WTC11 (cell line): Measurements from ENCODE around the gene CPNE8. TPM values are rescaled to one million over a fixed set of nuclear protein-coding genes. Genes with fewer than 3 reads are reported as not detected.

Experiments used
- ATAC-seq: fragments of 200-7000 bp; cut with Tn5 transposase; 2 replicates; pipeline ENCODE4 v1.10.0; 2021; ENCODE audit warnings: mild to moderate bottlenecking, moderate library complexity
- CTCF ChIA-PET: fragments of 300-600 bp; sonication (Branson Sonifier 250); formaldehyde crosslinking; loops from one replicate; lab custom pipeline; 2021; ENCODE audit warnings: antibody characterized with exemption; lab: Charles Lee
- POLR2A ChIA-PET: fragments of 350-600 bp; sonication (Branson Sonifier 250); formaldehyde crosslinking; loops from one replicate; lab custom pipeline; 2021; ENCODE audit warnings: antibody characterized with exemption; lab: Charles Lee
- DNase-seq: peaks from one replicate; pipeline ENCODE4 v3.0.0; 2021; ENCODE audit warnings: low spot score
- H3K27ac Mint-ChIP-seq: 2 replicates; pipeline ENCODE4 v1.8.0; 2021; ENCODE audit warnings: mixed read lengths
- H3K27me3 Mint-ChIP-seq: 2 replicates; pipeline ENCODE4 v1.8.0; 2021; ENCODE audit warnings: low read depth, mild to moderate bottlenecking, moderate library complexity, mixed read lengths
- H3K36me3 Mint-ChIP-seq: 2 replicates; pipeline ENCODE4 v1.8.0; 2021; ENCODE audit warnings: mixed read lengths
- H3K4me1 Mint-ChIP-seq: 2 replicates; pipeline ENCODE4 v1.8.0; 2022; ENCODE audit warnings: mixed read lengths
- H3K4me3 Mint-ChIP-seq: 2 replicates; pipeline ENCODE4 v1.8.0; 2021; ENCODE audit warnings: mild to moderate bottlenecking, moderate library complexity, mixed read lengths
- H3K9me3 Mint-ChIP-seq: 2 replicates; pipeline ENCODE4 v1.8.0; 2021; ENCODE audit warnings: mixed read lengths
- ARID4B ChIP-seq: sonication (generic); formaldehyde crosslinking; IDR thresholded peaks from 2 replicates; pipeline ENCODE4 v1.8.0; 2023; ENCODE audit warnings: missing genetic modification reagents, mild to moderate bottlenecking, borderline replicate concordance
- ATF2 ChIP-seq: sonication (generic); formaldehyde crosslinking; IDR thresholded peaks from 2 replicates; pipeline ENCODE4 v1.8.1; 2022; ENCODE audit warnings: low read depth, missing genetic modification reagents, borderline replicate concordance
- ATF3 ChIP-seq: sonication (generic); formaldehyde crosslinking; conservative IDR thresholded peaks from 2 replicates; pipeline ENCODE4 v1.8.1; 2022; ENCODE audit warnings: mild to moderate bottlenecking, missing genetic modification reagents
- CBFB ChIP-seq: sonication (generic); formaldehyde crosslinking; IDR thresholded peaks from 2 replicates; pipeline ENCODE4 v1.8.1; 2022; ENCODE audit warnings: mild to moderate bottlenecking, low read depth, missing genetic modification reagents
- CDX4 ChIP-seq: fragments of 250-450 bp; sonication (Bioruptor Pico); IDR thresholded peaks from 2 replicates; pipeline ENCODE4 v1.9.0; 2021; ENCODE audit warnings: moderate library complexity, mild to moderate bottlenecking, inconsistent platforms, borderline replicate concordance
- CREM ChIP-seq: sonication (generic); formaldehyde crosslinking; IDR thresholded peaks from 2 replicates; pipeline ENCODE4 v1.8.1; 2022; ENCODE audit warnings: mild to moderate bottlenecking, missing genetic modification reagents, moderate library complexity
- E2F4 ChIP-seq: sonication (generic); formaldehyde crosslinking; IDR thresholded peaks from 2 replicates; pipeline ENCODE4 v1.8.1; 2022; ENCODE audit warnings: low read depth, mild to moderate bottlenecking, moderate library complexity, missing genetic modification reagents, borderline replicate concordance
- E2F5 ChIP-seq: sonication (generic); formaldehyde crosslinking; IDR thresholded peaks from 2 replicates; pipeline ENCODE4 v1.8.1; 2022; ENCODE audit warnings: mild to moderate bottlenecking, moderate library complexity, missing genetic modification reagents
- ESRRA ChIP-seq: sonication (generic); formaldehyde crosslinking; IDR thresholded peaks from 2 replicates; pipeline ENCODE4 v1.8.1; 2022; ENCODE audit warnings: mild to moderate bottlenecking, missing genetic modification reagents, borderline replicate concordance
- GABPB1 ChIP-seq: sonication (generic); formaldehyde crosslinking; IDR thresholded peaks from 2 replicates; pipeline ENCODE4 v1.8.1; 2023; ENCODE audit warnings: mild to moderate bottlenecking, missing genetic modification reagents
- GTF2I ChIP-seq: fragments of 250-450 bp; sonication (Bioruptor Pico); conservative IDR thresholded peaks from 2 replicates; pipeline ENCODE4 v1.4.0; 2021; ENCODE audit warnings: mild to moderate bottlenecking
- IRF2 ChIP-seq: sonication (generic); formaldehyde crosslinking; IDR thresholded peaks from 2 replicates; pipeline ENCODE4 v1.8.0; 2022; ENCODE audit warnings: low read depth, missing genetic modification reagents, borderline replicate concordance
- MLX ChIP-seq: sonication (generic); formaldehyde crosslinking; IDR thresholded peaks from 2 replicates; pipeline ENCODE4 v1.8.1; 2023; ENCODE audit warnings: mild to moderate bottlenecking, missing genetic modification reagents, moderate library complexity
- MXD4 ChIP-seq: fragments of 250-450 bp; sonication (Bioruptor Pico); IDR thresholded peaks from 2 replicates; pipeline ENCODE4 v1.8.0; 2021; ENCODE audit warnings: mild to moderate bottlenecking, moderate library complexity, borderline replicate concordance
- MYBL2 ChIP-seq: sonication (generic); formaldehyde crosslinking; IDR thresholded peaks from 2 replicates; pipeline ENCODE4 v1.8.1; 2023; ENCODE audit warnings: mild to moderate bottlenecking, moderate library complexity, missing genetic modification reagents
- NR1H2 ChIP-seq: sonication (generic); formaldehyde crosslinking; IDR thresholded peaks from 2 replicates; pipeline ENCODE4 v1.9.0; 2021; ENCODE audit warnings: mild to moderate bottlenecking, moderate library complexity, missing genetic modification reagents
- NR3C1 ChIP-seq: sonication (generic); formaldehyde crosslinking; conservative IDR thresholded peaks from 2 replicates; pipeline ENCODE4 v1.8.1; 2023; ENCODE audit warnings: low read depth, mild to moderate bottlenecking, missing genetic modification reagents
- PREB ChIP-seq: sonication (generic); formaldehyde crosslinking; IDR thresholded peaks from 2 replicates; pipeline ENCODE4 v1.8.1; 2022; ENCODE audit warnings: mild to moderate bottlenecking, missing genetic modification reagents, moderate library complexity, borderline replicate concordance
- PRRX2 ChIP-seq: fragments of 250-450 bp; sonication (Bioruptor Pico); IDR thresholded peaks from 2 replicates; pipeline ENCODE4 v1.8.0; 2021; ENCODE audit warnings: mild to moderate bottlenecking
- RELA ChIP-seq: sonication (generic); formaldehyde crosslinking; IDR thresholded peaks from 2 replicates; pipeline ENCODE4 v1.8.1; 2022; ENCODE audit warnings: missing genetic modification reagents, mild to moderate bottlenecking, borderline replicate concordance
- TEAD4 ChIP-seq: sonication (generic); formaldehyde crosslinking; IDR thresholded peaks from 2 replicates; pipeline ENCODE4 v1.8.0; 2022; ENCODE audit warnings: mild to moderate bottlenecking, missing genetic modification reagents
- ZNF671 ChIP-seq: fragments of 250-450 bp; sonication (Bioruptor Pico); IDR thresholded peaks from 2 replicates; pipeline ENCODE4 v1.8.0; 2021; ENCODE audit warnings: mild to moderate bottlenecking
- total RNA-seq: library from RNA; stranded (reverse); gene quantifications from 3 replicates; pipeline ENCODE4 v1.2.3, GENCODE V29; 2021

The CPNE8 gene
- total RNA-seq, 1 experiment from 2014 or later = 8.3 TPM

GRCh38 chr12:38689195-38689594 is 216.2 kb downstream of the CPNE8 start:
- ChIA-PET CTCF (interaction anchor here (1.2 kb wide), 1 partner anchor 25 kb away, joined by 3 read pairs; no protein-coding TSS in a partner anchor), POLR2A (no interaction called here)
- Mint-ChIP-seq H3K27ac (no peak overlapping the region), H3K36me3 (no peaks in the 10 kb centered on the region), H3K9me3 (no peaks in the 10 kb centered on the region), H3K4me3 (no peak overlapping the region), H3K27me3 (no peaks in the 10 kb centered on the region), H3K4me1 (peaks cover 1% of the 10 kb centered on the region; the same call in 1 of the 2 replicates)
- ATAC-seq = no peak
- no peak for DNase-seq
- TF ChIP-seq ATF3 (CRISPR knock-in tag) (no peak), ZNF671 (CRISPR knock-in tag) (no peak), TEAD4 (CRISPR knock-in tag) (no peak), RELA (CRISPR knock-in tag) (no peak), PREB (no peak), ATF2 (no peak)

- no peak for DNase-seq
- POLR2A ChIA-PET = no interaction called here
- CTCF ChIA-PET = no interaction called here
- Mint-ChIP-seq H3K27me3 (no peaks in the 10 kb centered on the region), H3K4me1 (no peaks in the 10 kb centered on the region), H3K27ac (no peak overlapping the region), H3K9me3 (no peaks in the 10 kb centered on the region), H3K4me3 (no peak overlapping the region), H3K36me3 (no peaks in the 10 kb centered on the region)
- ATAC-seq = no peak
- no peak for TF ChIP-seq IRF2 (CRISPR knock-in tag)
- TF ChIP-seq ARID4B (CRISPR knock-in tag) = no peak
- no peak for TF ChIP-seq E2F5 (CRISPR knock-in tag)
- TF ChIP-seq MYBL2 (CRISPR knock-in tag) = no peak
- no peak for TF ChIP-seq TEAD4 (CRISPR knock-in tag)
- TF ChIP-seq CREM (CRISPR knock-in tag) = no peak
- TF ChIP-seq ESRRA = no peak
- TF ChIP-seq NR3C1 (CRISPR knock-in tag) = no peak
- TF ChIP-seq MXD4 (CRISPR knock-in tag) = no peak
- no peak for TF ChIP-seq CBFB (CRISPR knock-in tag)
- no peak for TF ChIP-seq E2F4 (CRISPR knock-in tag)
- no peak for TF ChIP-seq GTF2I
- no peak for TF ChIP-seq NR1H2 (CRISPR knock-in tag)
- no peak for TF ChIP-seq GABPB1
- TF ChIP-seq MLX (CRISPR knock-in tag) = no peak
- no peak for TF ChIP-seq PRRX2 (CRISPR knock-in tag)
- no peak for TF ChIP-seq CDX4 (CRISPR knock-in tag)
Observed at GRCh38 chr12:38682521-38682920, 222.9 kb downstream of the CPNE8 start.
